GM12864 (cell line): ENCODE data around the gene JAKMIP3.

ENCODE experiments used
- DNase-seq: peaks from one replicate; pipeline ENCODE4 v3.0.0-alpha.2; 2011; ENCODE audit warnings: low read depth
- H3K4me3 ChIP-seq: 2 replicates; pipeline ENCODE4 v1.5.1; 2011; ENCODE audit warnings: mild to moderate bottlenecking, low read depth, low read length, control low read depth
- CTCF ChIP-seq: IDR thresholded peaks from 2 replicates; pipeline ENCODE4 v1.5.1; 2011; ENCODE audit warnings: low read depth, mild to moderate bottlenecking, moderate library complexity, low read length, control low read depth, inconsistent platforms; ENCODE audit errors: missing control alignments

Gene JAKMIP3

GRCh38 chr10:132022241-132022640 lies 43.5 kb upstream of the JAKMIP3 start:
- TF ChIP-seq CTCF: no peak
- H3K4me3 ChIP-seq: no peak overlapping the region
- no peak for DNase-seq

GRCh38 chr10:132023092-132023811 lies 42.5 kb upstream of the JAKMIP3 start:
- DNase-seq: peak; percentile 10
- no peak overlapping the region for H3K4me3 ChIP-seq
- peak; percentile 89 for TF ChIP-seq CTCF

- H3K4me3 ChIP-seq: no peak overlapping the region
- no peak for TF ChIP-seq CTCF
- DNase-seq: no peak
Observed at GRCh38 chr10:132027423-132027983, 38.2 kb upstream of the JAKMIP3 start.

- H3K4me3 ChIP-seq: no peak overlapping the region
- DNase-seq: no peak
- no peak for TF ChIP-seq CTCF
Observed at GRCh38 chr10:132028706-132029105, 37.0 kb upstream of the JAKMIP3 start.

GRCh38 chr10:132030898-132031463 lies 34.8 kb upstream of the JAKMIP3 start:
- no peak for TF ChIP-seq CTCF
- H3K4me3 ChIP-seq: no peak overlapping the region
- no peak for DNase-seq

GRCh38 chr10:132033632-132034031 lies 32.1 kb upstream of the JAKMIP3 start:
- DNase-seq: no peak
- no peak overlapping the region for H3K4me3 ChIP-seq
- TF ChIP-seq CTCF: no peak
